GM21515 (cell line): Measurements from ENCODE around the gene ADIRF.
A peak's percentile ranks its signal among the peaks of the same experiment; 100 is the strongest.

ENCODE experiments used
- ATAC-seq: cut with Tn5 transposase; IDR thresholded peaks from one replicate; pipeline ENCODE4 v1.9.1; 2021; ENCODE audit not compliant: unreplicated experiment

ADIRF gene

GRCh38 chr10:86960003-86960862 lies 8.0 kb upstream of the ADIRF start:
- ATAC-seq, result peak; percentile 70

GRCh38 chr10:86960863-86961434 lies 7.3 kb upstream of the ADIRF start:
- no peak for ATAC-seq

GRCh38 chr10:86961481-86962091 lies 6.7 kb upstream of the ADIRF start:
- no peak for ATAC-seq

- ATAC-seq, result no peak
These were observed 5.9 kb upstream of the ADIRF start for GRCh38 chr10:86962136-86962980.

GRCh38 chr10:86962981-86963310 lies 5.3 kb upstream of the ADIRF start:
- no peak for ATAC-seq

GRCh38 chr10:86963341-86963919 lies 4.9 kb upstream of the ADIRF start:
- ATAC-seq, result no peak

GRCh38 chr10:86964061-86964846 lies 4.0 kb upstream of the ADIRF start:
- no peak for ATAC-seq

- ATAC-seq, result no peak
These were observed 3.5 kb upstream of the ADIRF start for GRCh38 chr10:86964847-86965190.

- ATAC-seq, result peak; percentile 43
These were observed 2.2 kb upstream of the ADIRF start for GRCh38 chr10:86965986-86966654.

GRCh38 chr10:86967481-86967941 lies 771 bp upstream of the ADIRF start:
- no peak for ATAC-seq

- ATAC-seq, result no peak
These were observed 693 bp downstream of the ADIRF start for GRCh38 chr10:86968994-86969355.

- ATAC-seq, result no peak
These were observed 1.2 kb downstream of the ADIRF start for GRCh38 chr10:86969421-86970041.

- ATAC-seq, result no peak
These were observed 2.1 kb downstream of the ADIRF start for GRCh38 chr10:86970162-86970981.

GRCh38 chr10:86970982-86971231 lies 2.6 kb downstream of the ADIRF start:
- ATAC-seq, result no peak

GRCh38 chr10:86971232-86971991 lies 3.1 kb downstream of the ADIRF start:
- ATAC-seq, result peak; percentile 74

GRCh38 chr10:86972613-86973380 lies 4.5 kb downstream of the ADIRF start:
- no peak for ATAC-seq

GRCh38 chr10:86974484-86974883 lies 6.2 kb downstream of the ADIRF start:
- ATAC-seq, result no peak
